A204.1 (cell line): ENCODE measurements around the gene LRRC52.
A peak's percentile ranks its signal among the peaks of the same experiment; 100 is the strongest.
"Not testable (repeated sequence)": the region's sequence is repeated elsewhere in the genome, so short reads cannot be mapped to it uniquely, and the experiment has no call there.

Source experiments
- FAIRE-seq: peaks from 2 replicates; lab custom pipeline; 2012; peaks lifted over from hg19 to GRCh38; lab: Jason Lieb, UNC

LRRC52 gene

GRCh38 chr1:165581926-165582325 lies 38.1 kb downstream of the LRRC52 start:
- FAIRE-seq, result no peak

- FAIRE-seq, result no peak
Measured at GRCh38 chr1:165586398-165586797, 42.6 kb downstream of the LRRC52 start.

GRCh38 chr1:165591391-165591790 lies 47.6 kb downstream of the LRRC52 start:
- not testable (repeated sequence) for FAIRE-seq

GRCh38 chr1:165592945-165593823 lies 49.4 kb downstream of the LRRC52 start:
- peak; percentile 98 for FAIRE-seq

GRCh38 chr1:165595246-165595938 lies 51.6 kb downstream of the LRRC52 start:
- no peak for FAIRE-seq

- FAIRE-seq, result peak; percentile 74
Measured at GRCh38 chr1:165597883-165598675, 54.3 kb downstream of the LRRC52 start.

- FAIRE-seq, result no peak
Measured at GRCh38 chr1:165598676-165599059, 54.9 kb downstream of the LRRC52 start.

GRCh38 chr1:165600793-165601192 lies 57.0 kb downstream of the LRRC52 start:
- FAIRE-seq, result no peak

- no peak for FAIRE-seq
Measured at GRCh38 chr1:165603810-165604209, 60.0 kb downstream of the LRRC52 start.

GRCh38 chr1:165605246-165605645 lies 61.4 kb downstream of the LRRC52 start:
- no peak for FAIRE-seq

GRCh38 chr1:165606676-165607075 lies 62.9 kb downstream of the LRRC52 start:
- FAIRE-seq, result not testable (repeated sequence)

- FAIRE-seq, result no peak
Measured at GRCh38 chr1:165610866-165611265, 67.1 kb downstream of the LRRC52 start.

- no peak for FAIRE-seq
Measured at GRCh38 chr1:165612062-165612461, 68.3 kb downstream of the LRRC52 start.
